Spleen (tissue), 7 donors: ENCODE measurements around the gene LCOR.

Source experiments
- CTCF ChIP-seq, 11 experiments: fragments of 200-600 bp in 7 of 11; fragments of 450-650 bp in 4 of 11; sonication (generic) in 4 of 11; IDR thresholded peaks in 8 of 11; conservative IDR thresholded peaks in 3 of 11; 1 replicate in 7 of 11; 2 replicates in 4 of 11; pipeline versions ENCODE4 v1.4.0 to v1.8.0; 2016 to 2021; ENCODE audit warnings: antibody characterized with exemption in 11 of 11, inconsistent platforms in 4 of 11, mild to moderate bottlenecking in 1 of 11
- POLR2A ChIP-seq, 3 donors: fragments of 450-650 bp; IDR thresholded peaks; one replicate each; pipeline ENCODE4 v1.5.1; 2017; ENCODE audit warnings: antibody characterized with exemption in 3 of 3, mild to moderate bottlenecking in 1 of 3
- donor health status: DM: no; HTN: no; CAD: no; lungs with moderate emphysema.
- donor health status: DM: no; HTN: no; CAD: no.
- donor health status: DM: no; HTN: no; CAD: no.

DNA sequence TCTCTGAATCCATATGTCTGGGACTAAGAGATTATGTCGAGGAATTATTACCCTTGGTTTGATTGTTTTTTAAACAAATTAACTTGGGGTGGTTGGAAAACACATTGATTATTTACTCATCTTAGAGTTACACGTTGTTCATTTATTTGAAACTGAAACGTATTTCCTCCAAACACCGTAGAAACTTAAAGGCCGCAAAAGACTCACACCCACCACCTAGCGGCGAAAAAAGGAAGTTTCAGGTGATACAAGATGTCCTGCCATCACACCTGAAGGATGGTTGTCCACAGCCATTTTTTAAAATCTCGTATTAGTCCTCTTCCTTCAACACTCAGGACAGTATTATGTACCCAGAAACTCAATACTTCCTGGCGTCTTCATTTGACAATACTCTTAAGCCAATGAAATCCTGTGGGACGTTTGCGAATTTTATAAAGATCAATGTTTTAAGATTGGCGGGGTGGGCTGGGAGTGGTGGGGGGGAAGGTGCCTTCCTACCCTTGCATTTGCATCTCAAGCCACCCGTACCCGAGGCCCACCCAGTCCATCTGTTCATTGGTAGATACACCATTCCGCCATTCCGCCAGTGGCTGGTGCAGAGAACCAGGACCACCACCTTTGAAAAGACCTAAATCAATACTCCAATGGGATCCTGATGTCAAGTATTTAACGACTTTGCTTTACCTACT, 1.4 kb upstream of the LCOR start:
- TF ChIP-seq CTCF (IDR thresholded peaks at IDR 0.05 in 8 of 11, conservative IDR thresholded peaks at IDR 0.05 in 3 of 11) (peak; percentile 77 to 92 (median 87)), POLR2A (IDR thresholded peaks at IDR 0.05) (no peak)
